ENCODE data around the gene ARFGEF2.

DNA sequence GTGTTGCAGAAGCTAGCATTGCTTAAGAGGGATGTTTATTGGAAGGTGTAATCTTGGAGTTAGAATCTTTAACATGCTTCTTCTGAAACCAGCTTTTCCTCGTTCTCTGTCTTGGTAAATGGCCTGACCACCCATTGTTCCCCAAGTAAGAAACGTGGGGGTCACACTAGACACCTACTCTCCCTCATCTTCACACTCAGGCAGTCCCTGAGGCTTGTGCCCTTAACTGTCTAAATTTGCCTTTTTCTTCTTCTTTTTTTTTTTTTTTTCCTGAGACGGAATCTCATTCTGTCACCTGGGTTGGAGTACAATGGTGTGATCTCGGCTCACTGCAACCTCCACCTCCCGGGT is 16.2 kb upstream of the ARFGEF2 start:
- TF ChIP-seq, protein P1, sequence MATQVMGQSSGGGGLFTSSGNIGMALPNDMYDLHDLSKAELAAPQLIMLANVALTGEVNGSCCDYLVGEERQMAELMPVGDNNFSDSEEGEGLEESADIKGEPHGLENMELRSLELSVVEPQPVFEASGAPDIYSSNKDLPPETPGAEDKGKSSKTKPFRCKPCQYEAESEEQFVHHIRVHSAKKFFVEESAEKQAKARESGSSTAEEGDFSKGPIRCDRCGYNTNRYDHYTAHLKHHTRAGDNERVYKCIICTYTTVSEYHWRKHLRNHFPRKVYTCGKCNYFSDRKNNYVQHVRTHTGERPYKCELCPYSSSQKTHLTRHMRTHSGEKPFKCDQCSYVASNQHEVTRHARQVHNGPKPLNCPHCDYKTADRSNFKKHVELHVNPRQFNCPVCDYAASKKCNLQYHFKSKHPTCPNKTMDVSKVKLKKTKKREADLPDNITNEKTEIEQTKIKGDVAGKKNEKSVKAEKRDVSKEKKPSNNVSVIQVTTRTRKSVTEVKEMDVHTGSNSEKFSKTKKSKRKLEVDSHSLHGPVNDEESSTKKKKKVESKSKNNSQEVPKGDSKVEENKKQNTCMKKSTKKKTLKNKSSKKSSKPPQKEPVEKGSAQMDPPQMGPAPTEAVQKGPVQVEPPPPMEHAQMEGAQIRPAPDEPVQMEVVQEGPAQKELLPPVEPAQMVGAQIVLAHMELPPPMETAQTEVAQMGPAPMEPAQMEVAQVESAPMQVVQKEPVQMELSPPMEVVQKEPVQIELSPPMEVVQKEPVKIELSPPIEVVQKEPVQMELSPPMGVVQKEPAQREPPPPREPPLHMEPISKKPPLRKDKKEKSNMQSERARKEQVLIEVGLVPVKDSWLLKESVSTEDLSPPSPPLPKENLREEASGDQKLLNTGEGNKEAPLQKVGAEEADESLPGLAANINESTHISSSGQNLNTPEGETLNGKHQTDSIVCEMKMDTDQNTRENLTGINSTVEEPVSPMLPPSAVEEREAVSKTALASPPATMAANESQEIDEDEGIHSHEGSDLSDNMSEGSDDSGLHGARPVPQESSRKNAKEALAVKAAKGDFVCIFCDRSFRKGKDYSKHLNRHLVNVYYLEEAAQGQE (IDR thresholded peaks at IDR 0.05) = no peak
- TF ChIP-seq, protein P2, sequence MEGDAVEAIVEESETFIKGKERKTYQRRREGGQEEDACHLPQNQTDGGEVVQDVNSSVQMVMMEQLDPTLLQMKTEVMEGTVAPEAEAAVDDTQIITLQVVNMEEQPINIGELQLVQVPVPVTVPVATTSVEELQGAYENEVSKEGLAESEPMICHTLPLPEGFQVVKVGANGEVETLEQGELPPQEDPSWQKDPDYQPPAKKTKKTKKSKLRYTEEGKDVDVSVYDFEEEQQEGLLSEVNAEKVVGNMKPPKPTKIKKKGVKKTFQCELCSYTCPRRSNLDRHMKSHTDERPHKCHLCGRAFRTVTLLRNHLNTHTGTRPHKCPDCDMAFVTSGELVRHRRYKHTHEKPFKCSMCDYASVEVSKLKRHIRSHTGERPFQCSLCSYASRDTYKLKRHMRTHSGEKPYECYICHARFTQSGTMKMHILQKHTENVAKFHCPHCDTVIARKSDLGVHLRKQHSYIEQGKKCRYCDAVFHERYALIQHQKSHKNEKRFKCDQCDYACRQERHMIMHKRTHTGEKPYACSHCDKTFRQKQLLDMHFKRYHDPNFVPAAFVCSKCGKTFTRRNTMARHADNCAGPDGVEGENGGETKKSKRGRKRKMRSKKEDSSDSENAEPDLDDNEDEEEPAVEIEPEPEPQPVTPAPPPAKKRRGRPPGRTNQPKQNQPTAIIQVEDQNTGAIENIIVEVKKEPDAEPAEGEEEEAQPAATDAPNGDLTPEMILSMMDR (IDR thresholded peaks at IDR 0.05; ENCODE audit: low read depth, low read length, missing input control) = no peak
- TF ChIP-seq SP1 (IDR thresholded peaks at IDR 0.05) (no peak), YY1 (IDR thresholded peaks at IDR 0.05) (no peak), NR2F2 (IDR thresholded peaks at IDR 0.05) (no peak), JUND (IDR thresholded peaks at IDR 0.05) (no peak), GABPA (IDR thresholded peaks at IDR 0.05 in 1 of 2, conservative IDR thresholded peaks at IDR 0.05 in 1 of 2) (no peak), RAD21 (IDR thresholded peaks at IDR 0.05) (no peak)
